NCI-H524 treated with DMSO at 0.1 percent for 48 hours (cell line): Measurements from ENCODE around the gene SPSB3.
A peak's percentile ranks its signal among the peaks of the same experiment; 100 is the strongest.

Source experiments
- DNase-seq: peaks from one replicate; lab custom pipeline; 2025; lab: John Stamatoyannopoulos, UW

SPSB3 gene

GRCh38 chr16:1775006-1775845 lies 7.1 kb downstream of the SPSB3 start:
- DNase-seq, result no peak

DNA sequence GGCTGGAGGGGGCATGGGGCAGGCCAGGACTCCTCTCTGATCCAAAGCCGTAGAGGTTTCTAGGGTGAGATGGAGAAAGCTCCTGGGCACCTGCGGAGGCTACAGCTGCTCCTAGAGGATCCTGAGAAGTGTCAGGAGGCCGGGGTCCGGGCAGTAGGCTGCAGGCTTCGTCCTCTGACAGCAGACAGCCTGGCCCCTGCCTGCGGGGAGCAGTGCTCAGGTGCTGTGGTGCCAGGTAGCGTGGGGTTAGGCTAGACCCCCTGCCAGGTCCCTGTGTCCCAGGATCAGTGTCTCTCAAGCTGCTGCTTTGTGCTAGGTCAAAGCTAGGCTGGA lies 8.0 kb downstream of the SPSB3 start:
- no peak for DNase-seq

DNA sequence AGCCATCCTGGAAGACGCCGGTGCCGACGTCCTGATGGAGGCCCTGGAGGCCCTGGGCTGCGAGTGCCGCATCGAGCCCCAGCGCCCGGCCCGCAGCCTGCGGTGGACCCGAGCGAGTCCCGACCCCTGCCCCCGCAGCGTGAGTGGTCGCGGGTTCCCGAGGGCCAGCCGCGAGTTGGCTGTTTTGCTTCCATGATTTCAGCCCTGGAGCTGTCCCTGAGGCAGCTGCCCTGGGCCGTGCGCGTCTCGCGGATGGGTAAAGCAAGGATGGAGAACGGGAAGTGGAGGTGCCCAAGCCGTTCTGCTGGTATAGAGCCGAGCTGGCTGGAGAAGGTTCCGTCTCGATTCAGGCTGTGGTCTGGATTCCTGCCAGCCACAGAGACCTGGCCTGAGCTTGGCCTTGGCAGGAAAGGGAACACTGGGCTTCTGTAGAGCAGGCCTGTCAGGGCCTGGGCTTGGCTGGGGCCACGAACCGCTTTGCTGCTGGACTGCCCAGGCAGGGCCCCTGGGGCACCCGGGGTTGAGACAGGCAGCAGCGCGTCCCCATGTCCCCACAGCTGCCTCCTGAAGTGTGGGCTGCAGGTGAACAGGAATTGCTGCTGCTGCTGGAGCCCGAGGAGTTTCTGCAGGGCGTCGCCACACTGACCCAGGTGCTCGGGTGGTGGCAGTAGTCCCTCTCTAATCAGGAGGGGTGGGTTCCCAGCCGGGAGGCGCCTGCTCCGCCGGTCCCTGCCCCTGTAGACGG lies 8.5 kb downstream of the SPSB3 start:
- no peak for DNase-seq

GRCh38 chr16:1772908-1773702 lies 9.3 kb downstream of the SPSB3 start, which contains the start of gene MRPS34:
TSS of gene MRPS34 (minus strand) at chr16:1773134. CDS start at chr16:1773119, 15 bp downstream.
- DNase-seq, result peak; percentile 6

GRCh38 chr16:1772362-1772907 lies 9.9 kb downstream of the SPSB3 start, which contains the start of gene EME2:
TSS of gene EME2 (plus strand) at chr16:1772810. CDS start at chr16:1773228, 418 bp downstream.
- no peak for DNase-seq

DNA sequence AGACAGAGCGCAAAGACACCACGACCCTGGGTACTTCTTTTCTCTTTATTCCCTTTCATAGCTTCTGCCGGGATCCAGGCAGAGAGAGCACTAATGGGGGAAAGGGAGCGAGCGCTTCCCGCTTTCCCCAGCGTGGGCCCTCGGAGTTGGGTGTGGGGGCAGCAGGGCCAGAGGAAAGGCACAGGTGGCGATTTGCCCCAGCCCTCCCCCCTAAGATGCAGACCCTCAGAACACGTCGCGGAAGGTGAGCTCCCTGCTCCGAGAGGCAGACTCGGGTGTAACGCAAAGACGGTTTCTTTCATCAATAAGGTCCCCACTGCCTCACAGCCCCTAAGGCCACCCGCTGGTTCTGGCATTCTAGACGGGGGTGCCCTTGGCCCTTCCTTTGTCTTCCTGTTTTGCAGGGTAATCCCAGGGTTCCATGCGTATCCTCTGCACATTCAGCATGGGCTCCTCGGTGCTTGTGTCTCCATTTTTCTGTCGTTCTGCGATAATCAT lies 10.5 kb downstream of the SPSB3 start:
- DNase-seq, result no peak

GRCh38 chr16:1771188-1771863 lies 11.0 kb downstream of the SPSB3 start, which contains the start of gene NME3:
TSS of gene NME3 (minus strand) at chr16:1771543. CDS start at chr16:1771534, 9 bp downstream.
- DNase-seq, result no peak

GRCh38 chr16:1770328-1771187 lies 11.8 kb downstream of the SPSB3 start:
- no peak for DNase-seq

DNA sequence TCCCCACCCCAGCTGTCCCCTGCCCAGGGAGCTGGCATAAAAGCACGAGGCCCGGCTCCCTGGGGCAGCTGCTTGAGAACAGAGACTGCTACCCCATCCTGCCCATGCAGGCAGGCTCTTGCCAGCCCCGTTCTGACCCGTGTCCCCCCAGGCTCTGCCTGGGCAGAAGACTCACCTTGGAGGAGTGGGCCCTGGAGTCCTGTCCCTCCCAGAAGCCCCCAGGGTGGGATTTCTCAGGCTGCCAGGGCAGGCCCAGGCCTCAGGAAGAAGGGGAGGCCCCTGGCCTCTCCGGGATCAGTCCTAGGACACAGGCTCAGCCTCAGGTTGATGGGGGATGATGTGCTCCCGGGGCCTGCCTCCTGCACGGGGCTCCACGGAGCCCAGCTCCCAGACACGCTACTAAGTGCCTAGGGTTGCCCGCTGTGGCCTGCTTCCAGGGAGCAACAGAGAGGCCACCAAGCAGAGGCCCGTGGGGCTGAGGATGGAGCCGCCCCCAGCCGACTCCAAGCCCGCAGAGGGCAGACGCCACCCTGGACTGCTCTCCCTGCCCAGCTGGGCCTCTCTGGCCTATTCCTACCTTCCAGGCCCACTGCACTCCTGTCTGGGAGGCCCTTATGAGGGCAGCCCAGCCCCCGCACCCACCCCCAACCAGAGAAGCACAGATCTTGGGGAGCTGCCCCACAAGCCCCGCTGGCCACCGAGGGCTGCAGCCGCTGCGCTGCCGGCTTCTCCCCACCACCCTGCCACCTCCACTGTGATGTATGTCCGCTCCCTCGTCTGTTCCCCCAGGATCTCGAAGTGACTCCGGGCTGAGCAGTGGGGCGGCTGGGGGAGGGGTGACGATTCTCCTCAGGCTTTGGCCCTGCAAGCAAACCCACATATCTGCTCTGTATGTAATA lies 12.7 kb downstream of the SPSB3 start:
- DNase-seq, result no peak

DNA sequence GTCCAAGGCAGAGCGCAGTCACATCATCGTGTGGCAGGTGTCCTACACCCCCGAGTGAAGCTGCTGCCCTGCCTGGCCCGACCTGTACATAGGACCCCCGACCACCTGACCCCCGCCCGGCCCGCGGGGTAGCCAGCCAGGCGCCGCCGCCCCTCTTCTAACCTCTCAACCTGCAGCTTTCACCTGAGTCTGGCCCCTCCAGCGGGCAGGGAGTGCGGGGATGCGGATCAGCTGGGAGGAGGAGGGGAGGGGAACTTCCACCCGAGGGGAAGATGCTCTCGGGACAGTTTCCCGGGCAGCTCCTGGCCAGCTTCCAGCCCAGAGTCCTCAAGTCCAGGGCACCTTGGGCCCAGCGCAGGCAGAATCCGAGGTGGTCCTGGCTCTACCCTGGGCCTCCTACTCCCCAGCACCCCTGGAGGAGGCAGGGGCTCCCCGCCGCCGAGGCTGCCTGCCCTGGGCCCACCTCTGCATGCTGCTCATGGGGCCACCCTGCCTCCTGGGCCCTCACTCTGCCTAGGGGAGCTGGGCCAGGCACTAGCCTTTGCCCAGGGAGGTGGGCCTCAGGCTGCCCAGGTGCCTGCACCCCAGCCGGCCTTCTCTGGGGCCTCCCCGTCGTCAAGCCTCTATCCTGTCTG lies 13.5 kb downstream of the SPSB3 start:
- DNase-seq, result no peak

DNA sequence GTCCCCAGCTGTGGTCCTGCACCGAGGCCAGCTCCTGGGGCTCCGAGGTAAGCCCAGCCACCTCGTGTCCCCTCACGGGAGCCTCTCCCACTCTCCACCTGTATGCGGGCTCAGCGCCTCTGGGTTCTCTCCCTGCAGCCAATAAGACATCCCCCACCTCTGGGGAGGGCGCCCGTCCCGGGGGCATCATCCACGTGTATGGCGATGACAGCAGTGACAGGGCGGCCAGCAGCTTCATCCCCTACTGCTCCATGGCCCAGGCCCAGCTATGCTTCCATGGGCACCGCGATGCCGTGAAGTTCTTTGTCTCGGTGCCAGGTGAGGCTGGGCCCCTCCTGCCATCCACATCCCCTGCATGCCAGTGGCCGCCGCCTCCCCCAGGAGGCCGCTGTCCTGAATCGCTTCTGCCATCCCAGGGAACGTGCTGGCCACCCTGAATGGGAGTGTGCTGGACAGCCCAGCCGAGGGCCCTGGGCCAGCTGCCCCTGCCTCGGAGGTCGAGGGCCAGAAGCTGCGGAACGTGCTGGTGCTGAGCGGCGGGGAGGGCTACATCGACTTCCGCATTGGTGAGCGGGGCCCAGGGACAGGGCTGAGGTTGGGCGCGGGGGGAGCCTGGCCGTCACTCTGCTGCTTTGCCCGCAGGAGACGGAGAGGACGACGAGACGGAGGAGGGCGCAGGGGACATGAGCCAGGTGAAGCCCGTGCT lies 14.2 kb downstream of the SPSB3 start:
- DNase-seq, result no peak

GRCh38 chr16:1767116-1767994 lies 15.0 kb downstream of the SPSB3 start:
- no peak for DNase-seq

DNA sequence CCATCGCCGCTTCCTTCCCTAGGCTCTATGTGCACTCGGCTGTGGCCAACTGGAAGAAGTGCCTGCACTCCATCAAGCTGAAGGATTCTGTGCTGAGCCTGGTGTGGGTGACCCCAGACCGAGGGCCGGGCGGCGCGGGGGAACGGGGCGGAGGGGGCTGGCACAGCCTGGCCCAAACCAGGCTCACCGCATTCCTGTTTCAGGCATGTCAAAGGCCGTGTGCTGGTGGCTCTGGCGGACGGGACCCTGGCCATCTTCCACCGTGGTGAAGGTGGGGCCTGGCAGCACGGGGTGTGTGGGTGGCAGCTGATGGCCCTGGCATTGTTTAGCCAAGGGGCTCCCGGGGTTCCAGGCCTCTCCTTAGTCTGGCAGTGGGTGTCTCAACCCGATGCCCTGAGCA lies 15.7 kb downstream of the SPSB3 start:
- no peak for DNase-seq

DNA sequence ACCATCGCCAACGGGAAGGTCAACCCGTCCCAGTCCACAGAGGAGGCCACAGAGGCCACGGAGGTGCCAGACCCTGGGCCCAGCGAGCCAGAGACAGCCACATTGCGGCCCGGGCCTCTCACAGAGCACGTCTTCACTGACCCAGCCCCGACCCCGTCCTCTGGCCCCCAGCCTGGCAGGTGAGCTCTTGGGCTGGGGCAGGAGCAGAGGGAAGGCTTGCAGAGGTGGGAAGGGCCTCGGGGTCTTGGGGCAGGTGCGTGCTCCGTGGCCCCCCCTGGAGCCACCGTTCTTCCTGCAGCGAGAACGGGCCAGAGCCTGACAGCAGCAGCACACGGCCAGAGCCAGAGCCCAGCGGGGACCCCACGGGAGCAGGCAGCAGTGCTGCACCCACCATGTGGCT lies 16.1 kb downstream of the SPSB3 start:
- no peak for DNase-seq

DNA sequence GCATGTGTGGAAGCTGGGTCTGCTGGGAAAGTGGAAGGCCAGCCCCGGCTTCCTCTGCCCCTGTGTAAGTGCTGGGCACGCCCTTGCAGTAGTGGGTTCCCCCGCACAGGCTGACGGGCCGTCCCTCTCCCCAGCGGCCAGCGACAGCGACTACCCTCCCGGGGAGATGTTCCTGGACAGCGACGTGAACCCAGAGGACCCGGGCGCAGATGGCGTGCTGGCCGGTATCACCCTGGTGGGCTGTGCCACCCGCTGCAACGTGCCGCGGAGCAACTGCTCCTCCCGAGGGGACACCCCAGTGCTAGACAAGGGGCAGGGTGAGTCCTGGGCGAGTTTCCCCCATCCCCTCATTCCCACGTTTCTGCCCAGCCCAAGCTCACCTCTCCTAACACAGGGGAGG lies 16.5 kb downstream of the SPSB3 start:
- DNase-seq, result no peak

DNA sequence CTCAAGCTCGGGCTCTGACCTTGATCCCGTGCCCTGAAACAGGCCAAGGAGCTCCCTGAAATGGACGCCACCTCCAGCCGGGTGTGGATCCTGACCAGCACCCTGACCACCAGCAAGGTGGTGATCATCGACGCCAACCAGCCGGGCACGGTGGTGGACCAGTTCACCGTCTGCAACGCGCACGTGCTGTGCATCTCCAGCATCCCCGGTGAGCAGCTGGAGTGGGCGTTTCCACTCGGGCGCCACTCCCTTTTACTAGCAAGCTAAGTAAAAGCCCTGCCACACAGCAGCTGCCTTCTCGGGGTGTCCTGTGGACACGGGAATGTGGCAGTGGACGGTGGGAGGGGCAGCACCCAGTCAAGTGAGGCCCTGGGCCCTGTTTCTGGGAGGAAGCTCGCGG lies 17.4 kb downstream of the SPSB3 start:
- no peak for DNase-seq
